ENCODE results near the gene DGAT2. TPM values are rescaled to one million over a fixed set of nuclear protein-coding genes. Genes with fewer than 3 reads are reported as not detected.

DGAT2 gene
- total RNA-seq, 1 donor from 2014 or later = 0.93 TPM

- Mint-ChIP-seq H3K9me3 (no peaks in the 10 kb centered on the region), H3K4me3 (no peak overlapping the region), H3K27me3 (ENCODE audit: low read depth) (peaks cover under 1% of the 10 kb centered on the region), H3K4me1 (no peaks in the 10 kb centered on the region), H3K36me3 (ENCODE audit: low read depth) (no peaks in the 10 kb centered on the region), H3K27ac (ENCODE audit: unreplicated experiment) (no peak overlapping the region)
- TF ChIP-seq CTCF (conservative IDR thresholded peaks at IDR 0.05) = no peak
- DNase-seq (ENCODE audit: low read depth, low spot score) = no peak
These were observed 9.0 kb downstream of the DGAT2 start for GRCh38 chr11:75777461-75778110.

- no peaks in the 10 kb centered on the region for H3K27me3 Mint-ChIP-seq (ENCODE audit: low read depth)
- DNase-seq (ENCODE audit: low read depth, low spot score) = no peak
- H3K27ac Mint-ChIP-seq (ENCODE audit: unreplicated experiment) = peak overlapping the region; percentile 57
- no peaks in the 10 kb centered on the region for H3K36me3 Mint-ChIP-seq (ENCODE audit: low read depth)
- no peak overlapping the region for H3K4me3 Mint-ChIP-seq
- H3K4me1 Mint-ChIP-seq = no peaks in the 10 kb centered on the region
- TF ChIP-seq CTCF (conservative IDR thresholded peaks at IDR 0.05) = no peak
- H3K9me3 Mint-ChIP-seq = no peaks in the 10 kb centered on the region
These were observed 10.4 kb downstream of the DGAT2 start for GRCh38 chr11:75778962-75779361.

- Mint-ChIP-seq H3K27ac (ENCODE audit: unreplicated experiment) (no peak overlapping the region), H3K27me3 (ENCODE audit: low read depth) (no peaks in the 10 kb centered on the region), H3K4me3 (no peak overlapping the region), H3K36me3 (ENCODE audit: low read depth) (no peaks in the 10 kb centered on the region), H3K9me3 (no peaks in the 10 kb centered on the region), H3K4me1 (no peaks in the 10 kb centered on the region)
- no peak for DNase-seq (ENCODE audit: low read depth, low spot score)
- TF ChIP-seq CTCF (conservative IDR thresholded peaks at IDR 0.05) = no peak
These were observed 11.4 kb downstream of the DGAT2 start for GRCh38 chr11:75779960-75780359.

GRCh38 chr11:75780888-75781287, 12.3 kb downstream of the DGAT2 start:
- H3K27ac Mint-ChIP-seq (ENCODE audit: unreplicated experiment) = no peak overlapping the region
- no peak overlapping the region for H3K4me3 Mint-ChIP-seq
- DNase-seq (ENCODE audit: low read depth, low spot score) = no peak
- TF ChIP-seq CTCF (conservative IDR thresholded peaks at IDR 0.05) = no peak
- no peaks in the 10 kb centered on the region for H3K27me3 Mint-ChIP-seq (ENCODE audit: low read depth)
- H3K36me3 Mint-ChIP-seq (ENCODE audit: low read depth) = no peaks in the 10 kb centered on the region
- no peaks in the 10 kb centered on the region for H3K4me1 Mint-ChIP-seq
- no peaks in the 10 kb centered on the region for H3K9me3 Mint-ChIP-seq

GRCh38 chr11:75781296-75781695, 12.7 kb downstream of the DGAT2 start:
- Mint-ChIP-seq H3K36me3 (ENCODE audit: low read depth) (no peaks in the 10 kb centered on the region), H3K27ac (ENCODE audit: unreplicated experiment) (no peak overlapping the region), H3K27me3 (ENCODE audit: low read depth) (no peaks in the 10 kb centered on the region), H3K4me1 (no peaks in the 10 kb centered on the region), H3K9me3 (no peaks in the 10 kb centered on the region), H3K4me3 (no peak overlapping the region)
- no peak for DNase-seq (ENCODE audit: low read depth, low spot score)
- no peak for TF ChIP-seq CTCF (conservative IDR thresholded peaks at IDR 0.05)

Measured in neural crest cell (in vitro differentiated cells).